ENCODE results near the gene AP1S1.

DNA sequence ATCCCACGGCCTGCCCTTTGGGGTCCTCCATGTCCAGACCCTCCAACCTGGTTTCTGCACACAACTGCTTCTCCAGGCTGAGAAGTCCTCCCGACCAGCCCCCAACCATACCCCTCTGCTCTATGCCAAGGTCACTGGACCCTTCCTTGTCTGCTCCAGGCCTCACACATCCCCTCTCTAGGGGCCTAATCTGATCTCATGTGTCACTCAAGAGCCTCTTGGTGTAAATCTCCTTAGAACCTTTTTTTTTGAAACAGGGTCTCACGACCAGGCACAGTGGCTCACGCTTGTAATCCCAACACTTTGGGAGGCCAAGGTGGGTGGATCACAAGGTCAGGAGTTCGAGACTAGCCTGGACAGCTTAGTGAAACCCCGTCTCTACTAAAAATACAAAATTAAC, 44.9 kb upstream of the AP1S1 start:
- TF ChIP-seq FOSL1 (CRISPR knock-in tag; IDR thresholded peaks at IDR 0.05; ENCODE audit: borderline replicate concordance) (no peak), ZNF121 (CRISPR knock-in tag; IDR thresholded peaks at IDR 0.05) (no peak), CTCF (CRISPR knock-in tag; IDR thresholded peaks at IDR 0.05) (no peak), ZNF580 (CRISPR knock-in tag; IDR thresholded peaks at IDR 0.05; ENCODE audit: borderline replicate concordance, low read depth) (no peak), TCF7L2 (IDR thresholded peaks at IDR 0.05; ENCODE audit: low read depth, low read length) (no peak), MYNN (CRISPR knock-in tag; IDR thresholded peaks at IDR 0.05; ENCODE audit: low read depth) (no peak), XBP1 (CRISPR knock-in tag; IDR thresholded peaks at IDR 0.05) (no peak), EZH2 (conservative IDR thresholded peaks at IDR 0.05; ENCODE audit: low read depth, low read length) (no peak), NFRKB (IDR thresholded peaks at IDR 0.05) (no peak), RELA (CRISPR knock-in tag; IDR thresholded peaks at IDR 0.05) (no peak), ZNF747 (CRISPR knock-in tag; IDR thresholded peaks at IDR 0.05; ENCODE audit: borderline replicate concordance) (no peak), FOXJ3 (CRISPR knock-in tag; IDR thresholded peaks at IDR 0.05; ENCODE audit: borderline replicate concordance) (no peak), TAF1 (CRISPR knock-in tag; IDR thresholded peaks at IDR 0.05) (no peak)
- TF ChIP-seq, protein P1, sequence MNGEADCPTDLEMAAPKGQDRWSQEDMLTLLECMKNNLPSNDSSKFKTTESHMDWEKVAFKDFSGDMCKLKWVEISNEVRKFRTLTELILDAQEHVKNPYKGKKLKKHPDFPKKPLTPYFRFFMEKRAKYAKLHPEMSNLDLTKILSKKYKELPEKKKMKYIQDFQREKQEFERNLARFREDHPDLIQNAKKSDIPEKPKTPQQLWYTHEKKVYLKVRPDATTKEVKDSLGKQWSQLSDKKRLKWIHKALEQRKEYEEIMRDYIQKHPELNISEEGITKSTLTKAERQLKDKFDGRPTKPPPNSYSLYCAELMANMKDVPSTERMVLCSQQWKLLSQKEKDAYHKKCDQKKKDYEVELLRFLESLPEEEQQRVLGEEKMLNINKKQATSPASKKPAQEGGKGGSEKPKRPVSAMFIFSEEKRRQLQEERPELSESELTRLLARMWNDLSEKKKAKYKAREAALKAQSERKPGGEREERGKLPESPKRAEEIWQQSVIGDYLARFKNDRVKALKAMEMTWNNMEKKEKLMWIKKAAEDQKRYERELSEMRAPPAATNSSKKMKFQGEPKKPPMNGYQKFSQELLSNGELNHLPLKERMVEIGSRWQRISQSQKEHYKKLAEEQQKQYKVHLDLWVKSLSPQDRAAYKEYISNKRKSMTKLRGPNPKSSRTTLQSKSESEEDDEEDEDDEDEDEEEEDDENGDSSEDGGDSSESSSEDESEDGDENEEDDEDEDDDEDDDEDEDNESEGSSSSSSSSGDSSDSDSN (CRISPR knock-in tag; IDR thresholded peaks at IDR 0.05): no peak

All from HepG2 (cell line).